Lower leg skin (tissue), 3 donors: ENCODE measurements around the gene DNAI2.

ENCODE experiments used
- POLR2A ChIP-seq, 2 donors: fragments of 450-650 bp; IDR thresholded peaks; one replicate each; pipeline ENCODE4 v1.6.1; 2016 to 2017; ENCODE audit warnings: antibody characterized with exemption in 2 of 2, mild to moderate bottlenecking in 1 of 2, moderate library complexity in 1 of 2
- TF ChIP-seq, protein P1 (sequence below), 3 donors: fragments of 450-650 bp; IDR thresholded peaks; one replicate each; pipeline ENCODE4 v1.5.1; 2016; ENCODE audit warnings: antibody characterized with exemption in 3 of 3, mild to moderate bottlenecking in 3 of 3, moderate library complexity in 2 of 3

DNA sequence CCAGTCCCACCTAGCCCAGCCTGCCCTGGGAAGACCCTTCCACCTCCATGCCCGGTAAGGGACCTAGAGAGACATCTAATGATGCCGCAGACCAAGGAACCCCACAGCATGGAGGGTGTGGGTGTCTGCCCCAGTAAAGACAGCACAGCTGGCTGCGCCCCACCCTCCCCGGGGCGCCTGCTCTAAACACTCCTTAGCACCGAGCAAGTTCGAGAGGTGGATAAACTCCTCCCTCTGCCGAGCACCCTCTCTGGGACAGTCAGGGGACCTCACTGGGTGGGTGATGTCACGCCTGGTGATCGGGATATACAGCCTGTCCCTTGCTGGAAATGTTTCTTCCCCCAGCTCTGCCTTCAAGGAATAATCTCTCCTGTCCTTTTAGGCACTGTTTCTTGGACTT, 16.7 kb upstream of the DNAI2 start:
- TF ChIP-seq, protein P1, sequence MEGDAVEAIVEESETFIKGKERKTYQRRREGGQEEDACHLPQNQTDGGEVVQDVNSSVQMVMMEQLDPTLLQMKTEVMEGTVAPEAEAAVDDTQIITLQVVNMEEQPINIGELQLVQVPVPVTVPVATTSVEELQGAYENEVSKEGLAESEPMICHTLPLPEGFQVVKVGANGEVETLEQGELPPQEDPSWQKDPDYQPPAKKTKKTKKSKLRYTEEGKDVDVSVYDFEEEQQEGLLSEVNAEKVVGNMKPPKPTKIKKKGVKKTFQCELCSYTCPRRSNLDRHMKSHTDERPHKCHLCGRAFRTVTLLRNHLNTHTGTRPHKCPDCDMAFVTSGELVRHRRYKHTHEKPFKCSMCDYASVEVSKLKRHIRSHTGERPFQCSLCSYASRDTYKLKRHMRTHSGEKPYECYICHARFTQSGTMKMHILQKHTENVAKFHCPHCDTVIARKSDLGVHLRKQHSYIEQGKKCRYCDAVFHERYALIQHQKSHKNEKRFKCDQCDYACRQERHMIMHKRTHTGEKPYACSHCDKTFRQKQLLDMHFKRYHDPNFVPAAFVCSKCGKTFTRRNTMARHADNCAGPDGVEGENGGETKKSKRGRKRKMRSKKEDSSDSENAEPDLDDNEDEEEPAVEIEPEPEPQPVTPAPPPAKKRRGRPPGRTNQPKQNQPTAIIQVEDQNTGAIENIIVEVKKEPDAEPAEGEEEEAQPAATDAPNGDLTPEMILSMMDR (IDR thresholded peaks at IDR 0.05) = no peak
- no peak for TF ChIP-seq POLR2A (IDR thresholded peaks at IDR 0.05)
